ENCODE measurements around the gene C3orf20.

The C3orf20 gene

GRCh38 chr3:14674841-14675240 lies at the start of gene C3orf20:
Gene C3orf20, plus strand, starts transcription at chr3:14675141. Its CDS starts 7,573 bp downstream, at chr3:14682714.
- TF ChIP-seq OSR1 (CRISPR knock-in tag; IDR thresholded peaks at IDR 0.05) = no peak
- no peak for TF ChIP-seq POU6F1 (CRISPR knock-in tag; IDR thresholded peaks at IDR 0.05; ENCODE audit: borderline replicate concordance, low read depth)
- TF ChIP-seq ISL1 (CRISPR knock-in tag; IDR thresholded peaks at IDR 0.05) = no peak
- TF ChIP-seq ARNTL (CRISPR knock-in tag; IDR thresholded peaks at IDR 0.05; ENCODE audit: borderline replicate concordance, low read depth) = no peak
- no peak for TF ChIP-seq ZC3H10 (CRISPR knock-in tag; IDR thresholded peaks at IDR 0.05)
- no peak for TF ChIP-seq CSRNP3 (CRISPR knock-in tag; IDR thresholded peaks at IDR 0.05)
- TF ChIP-seq TOX (CRISPR knock-in tag; IDR thresholded peaks at IDR 0.05; ENCODE audit: borderline replicate concordance) = no peak
- no peak for TF ChIP-seq TSHZ2 (CRISPR knock-in tag; IDR thresholded peaks at IDR 0.05)
- TF ChIP-seq ZNF70 (CRISPR knock-in tag; IDR thresholded peaks at IDR 0.05) = no peak
- TF ChIP-seq SNAI2 (CRISPR knock-in tag; IDR thresholded peaks at IDR 0.05) = no peak
- no peak for TF ChIP-seq ZNF8 (CRISPR knock-in tag; IDR thresholded peaks at IDR 0.05)
- no peak for TF ChIP-seq ZFP3 (CRISPR knock-in tag; IDR thresholded peaks at IDR 0.05)
- no peak for TF ChIP-seq PATZ1 (CRISPR knock-in tag; IDR thresholded peaks at IDR 0.05; ENCODE audit: borderline replicate concordance)
- TF ChIP-seq ESRRG (CRISPR knock-in tag; IDR thresholded peaks at IDR 0.05) = no peak
- no peak for TF ChIP-seq PPARA (CRISPR knock-in tag; IDR thresholded peaks at IDR 0.05; ENCODE audit: borderline replicate concordance)
- no peak for TF ChIP-seq ZFP30 (CRISPR knock-in tag; IDR thresholded peaks at IDR 0.05)
- ATAC-seq = no peak

- TF ChIP-seq ARNTL (CRISPR knock-in tag; IDR thresholded peaks at IDR 0.05; ENCODE audit: borderline replicate concordance, low read depth) (no peak), ZFP30 (CRISPR knock-in tag; IDR thresholded peaks at IDR 0.05) (no peak), ZNF565 (CRISPR knock-in tag; conservative IDR thresholded peaks at IDR 0.05; ENCODE audit: low read depth) (no peak), ZC3H10 (CRISPR knock-in tag; IDR thresholded peaks at IDR 0.05) (no peak), RARB (CRISPR knock-in tag; IDR thresholded peaks at IDR 0.05) (no peak), CSDC2 (CRISPR knock-in tag; IDR thresholded peaks at IDR 0.05) (no peak), PATZ1 (CRISPR knock-in tag; IDR thresholded peaks at IDR 0.05; ENCODE audit: borderline replicate concordance) (no peak), CSRNP3 (CRISPR knock-in tag; IDR thresholded peaks at IDR 0.05) (no peak), ZFP3 (CRISPR knock-in tag; IDR thresholded peaks at IDR 0.05) (no peak), BACH2 (CRISPR knock-in tag; IDR thresholded peaks at IDR 0.05; ENCODE audit: borderline replicate concordance) (no peak), TSHZ2 (CRISPR knock-in tag; IDR thresholded peaks at IDR 0.05) (no peak), TCF4 (CRISPR knock-in tag; IDR thresholded peaks at IDR 0.05; ENCODE audit: borderline replicate concordance) (no peak), ISL1 (CRISPR knock-in tag; IDR thresholded peaks at IDR 0.05) (no peak), POU6F1 (CRISPR knock-in tag; IDR thresholded peaks at IDR 0.05; ENCODE audit: borderline replicate concordance, low read depth) (no peak)
- ATAC-seq = no peak
These were observed 49.5 kb upstream of the C3orf20 start for GRCh38 chr3:14625443-14625842.
